Measurements from ENCODE around the gene EEIG1. TPM values are rescaled to one million over a fixed set of nuclear protein-coding genes. Genes with fewer than 3 reads are reported as not detected.
A peak's percentile ranks its signal among the peaks of the same experiment; 100 is the strongest.

The EEIG1 gene
- total RNA-seq, 2 donors from 2014 or later = 72.2 to 95.9 TPM

DNA sequence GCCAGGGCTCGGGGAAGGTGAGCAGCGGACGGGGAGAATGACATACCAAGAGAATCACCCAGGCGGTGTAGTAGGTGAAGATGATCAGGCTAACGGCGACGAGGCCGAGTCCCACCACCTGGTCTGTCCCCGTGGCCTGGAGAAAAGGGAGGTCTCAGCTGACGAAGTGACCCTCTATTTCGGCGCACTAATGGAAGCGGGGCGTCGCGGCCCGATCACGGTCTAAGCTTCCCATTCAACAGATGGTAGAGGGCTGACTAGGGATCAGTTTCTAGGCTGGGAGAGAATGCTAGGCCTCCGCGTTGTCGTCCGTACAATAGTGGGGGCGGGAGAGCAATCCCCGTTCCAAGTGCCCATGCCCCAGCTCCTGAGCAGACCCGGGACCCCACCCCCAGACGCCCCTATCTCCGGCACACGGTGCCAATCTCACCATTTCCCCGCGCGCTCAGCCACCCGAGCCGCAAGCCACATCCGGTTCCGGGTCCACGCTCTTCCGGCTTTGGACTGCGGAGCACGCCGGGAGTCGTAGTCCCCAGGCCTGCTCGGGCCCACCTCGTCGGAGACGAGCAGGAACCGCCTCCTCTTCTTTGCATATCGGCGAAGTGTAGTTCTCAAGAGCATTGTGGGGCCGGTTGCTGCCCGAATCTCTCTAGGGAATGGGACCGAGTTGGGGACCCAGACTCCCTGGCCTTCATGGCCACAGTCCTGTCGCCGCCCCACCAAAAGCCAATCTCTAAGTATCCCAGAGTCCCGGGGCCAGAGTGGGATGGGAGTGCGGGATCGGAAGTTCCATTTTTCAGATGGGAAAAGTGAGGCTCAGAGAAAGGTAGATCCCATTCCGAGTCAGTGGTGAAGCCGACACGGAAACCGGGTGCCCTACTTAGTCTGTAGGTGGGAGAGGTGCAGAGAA, 43.1 kb downstream of the EEIG1 start, which contains the start of gene DPM2:
TSS of gene DPM2 (minus strand) at position 467 of the 910 bp plus-strand sequence. CDS start at position 433, 34 bp downstream.
- H3K9me3 ChIP-seq = no peaks in the 10 kb centered on the region
- TF ChIP-seq, protein P1, sequence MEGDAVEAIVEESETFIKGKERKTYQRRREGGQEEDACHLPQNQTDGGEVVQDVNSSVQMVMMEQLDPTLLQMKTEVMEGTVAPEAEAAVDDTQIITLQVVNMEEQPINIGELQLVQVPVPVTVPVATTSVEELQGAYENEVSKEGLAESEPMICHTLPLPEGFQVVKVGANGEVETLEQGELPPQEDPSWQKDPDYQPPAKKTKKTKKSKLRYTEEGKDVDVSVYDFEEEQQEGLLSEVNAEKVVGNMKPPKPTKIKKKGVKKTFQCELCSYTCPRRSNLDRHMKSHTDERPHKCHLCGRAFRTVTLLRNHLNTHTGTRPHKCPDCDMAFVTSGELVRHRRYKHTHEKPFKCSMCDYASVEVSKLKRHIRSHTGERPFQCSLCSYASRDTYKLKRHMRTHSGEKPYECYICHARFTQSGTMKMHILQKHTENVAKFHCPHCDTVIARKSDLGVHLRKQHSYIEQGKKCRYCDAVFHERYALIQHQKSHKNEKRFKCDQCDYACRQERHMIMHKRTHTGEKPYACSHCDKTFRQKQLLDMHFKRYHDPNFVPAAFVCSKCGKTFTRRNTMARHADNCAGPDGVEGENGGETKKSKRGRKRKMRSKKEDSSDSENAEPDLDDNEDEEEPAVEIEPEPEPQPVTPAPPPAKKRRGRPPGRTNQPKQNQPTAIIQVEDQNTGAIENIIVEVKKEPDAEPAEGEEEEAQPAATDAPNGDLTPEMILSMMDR (IDR thresholded peaks at IDR 0.05) = no peak
- peak within 1 kb of the TSS; percentile 82 to 88 for H3K9ac ChIP-seq (ENCODE audit: low read depth in 2 of 2, low read length in 2 of 2)
- peak within 1 kb of the TSS; percentile 70 for H3K4me3 ChIP-seq
- no peaks in the 10 kb centered on the region for H3K27me3 ChIP-seq
- intact Hi-C loops (cut with DNase I) = no loop called here
- H3K4me1 ChIP-seq = peaks cover 5% of the 10 kb centered on the region
- peaks cover 7% of the 10 kb centered on the region for H3K36me3 ChIP-seq
- peak; percentile 84 for DNase-seq
- peak within 1 kb of the TSS; percentile 50 for H3K27ac ChIP-seq

DNA sequence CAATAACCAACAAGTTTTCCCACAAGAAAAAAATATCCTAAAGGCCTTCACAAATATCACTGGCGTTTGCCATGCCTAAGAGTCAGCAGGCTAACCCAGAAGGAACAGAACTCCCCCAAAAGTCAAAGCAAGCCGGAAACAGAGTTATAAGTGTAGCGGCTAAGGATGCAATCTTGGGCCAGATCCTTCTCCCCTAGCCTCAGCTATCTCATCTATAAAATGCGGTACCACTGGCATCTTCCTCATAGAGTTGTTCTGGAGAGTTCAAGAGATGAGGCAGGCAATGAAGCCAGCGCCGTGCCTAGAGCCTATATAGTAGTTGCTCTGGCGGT, 43.8 kb downstream of the EEIG1 start:
- Histone ChIP-seq H3K36me3 (peaks cover 2% of the 10 kb centered on the region), H3K9me3 (no peaks in the 10 kb centered on the region), H3K27ac (no peak overlapping the region), H3K4me3 (peak overlapping the region; percentile 70), H3K4me1 (peaks cover 5% of the 10 kb centered on the region), H3K9ac (ENCODE audit: low read depth in 2 of 2, low read length in 2 of 2) (peak overlapping the region; percentile 82 to 88), H3K27me3 (no peaks in the 10 kb centered on the region)
- TF ChIP-seq, protein P1 (IDR thresholded peaks at IDR 0.05) = no peak
- DNase-seq = no peak
- intact Hi-C loops (cut with DNase I) = no loop called here

DNA sequence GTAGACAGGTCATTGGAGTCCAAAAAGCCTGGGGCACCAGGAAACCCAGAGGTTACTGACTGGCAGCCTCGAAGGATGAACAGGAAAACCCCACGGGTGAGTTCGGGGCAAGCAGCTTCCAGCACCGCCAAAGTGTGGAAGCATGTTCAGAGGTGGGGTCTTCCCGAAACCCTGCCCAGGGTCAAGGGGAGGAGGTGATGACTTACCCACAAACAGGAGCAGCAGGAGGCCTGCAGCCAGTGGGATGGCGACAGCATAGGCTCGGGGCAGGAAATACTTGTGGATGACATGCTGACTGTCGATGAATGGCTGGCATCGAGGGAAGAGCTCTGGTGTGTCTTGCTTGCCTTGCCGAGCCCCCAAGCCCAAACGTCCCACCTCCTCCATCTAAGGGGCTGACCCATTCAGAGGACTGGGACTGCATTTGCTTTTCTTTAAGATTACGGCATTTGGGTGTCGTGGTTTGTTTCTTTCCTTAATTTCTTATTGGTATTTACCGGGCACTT, 44.4 kb downstream of the EEIG1 start:
- H3K27ac ChIP-seq = no peak overlapping the region
- H3K4me1 ChIP-seq = peaks cover 8% of the 10 kb centered on the region
- TF ChIP-seq, protein P1 (IDR thresholded peaks at IDR 0.05) = no peak
- no peaks in the 10 kb centered on the region for H3K9me3 ChIP-seq
- no peaks in the 10 kb centered on the region for H3K36me3 ChIP-seq
- H3K4me3 ChIP-seq = peak overlapping the region; percentile 70
- H3K9ac ChIP-seq (ENCODE audit: low read depth in 2 of 2, low read length in 2 of 2) = peak overlapping the region; percentile 39 to 88
- H3K27me3 ChIP-seq = no peaks in the 10 kb centered on the region
- DNase-seq = no peak
- intact Hi-C loops (cut with DNase I) = no loop called here

DNA sequence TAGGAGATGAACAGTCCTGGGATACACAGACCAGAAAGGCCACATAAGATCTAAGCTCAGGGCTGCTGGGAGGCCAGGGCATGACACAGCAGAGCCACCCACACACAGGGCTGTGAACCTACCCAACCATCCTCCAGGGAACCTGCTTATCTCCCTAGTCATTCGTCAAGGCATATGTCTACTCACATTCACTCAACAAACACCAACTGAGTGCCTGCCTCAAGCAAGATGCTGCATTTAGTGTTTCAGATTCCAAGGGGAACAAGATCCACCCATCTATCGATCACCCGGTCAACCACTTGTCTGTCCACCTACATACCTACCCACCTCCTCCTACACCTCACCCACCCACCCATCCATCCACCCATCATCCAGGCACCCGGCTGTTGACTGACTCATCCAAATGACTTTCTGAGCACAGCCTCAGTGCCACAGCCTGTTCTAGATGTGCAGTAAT, 45.0 kb downstream of the EEIG1 start:
- H3K4me1 ChIP-seq = peaks cover 14% of the 10 kb centered on the region
- no peaks in the 10 kb centered on the region for H3K36me3 ChIP-seq
- peak overlapping the region in 1 of 2 donors; percentile 39 for H3K9ac ChIP-seq (ENCODE audit: low read depth in 2 of 2, low read length in 2 of 2)

DNA sequence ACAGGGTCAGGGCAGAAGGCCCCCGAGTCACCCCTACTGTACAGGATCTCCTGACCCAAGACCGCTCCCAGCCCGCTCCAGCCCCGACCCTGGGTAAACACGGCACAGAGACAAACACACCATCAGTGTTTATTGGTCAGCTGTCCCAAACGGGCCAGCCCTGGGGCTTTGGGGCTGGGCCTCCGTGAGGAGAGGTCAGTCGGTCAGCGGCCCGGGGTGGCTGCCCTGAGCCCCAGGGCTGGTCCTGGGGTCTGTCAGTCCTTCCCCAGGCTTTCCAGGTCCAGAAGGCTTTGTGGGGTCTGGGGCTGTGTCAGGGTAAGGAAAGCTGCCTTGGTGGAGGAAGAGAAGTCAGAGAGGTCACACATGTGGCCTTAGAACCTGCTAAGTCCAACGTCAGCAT, 45.8 kb downstream of the EEIG1 start:
- H3K4me3 ChIP-seq = no peak overlapping the region
- no peak overlapping the region for H3K9ac ChIP-seq (ENCODE audit: low read depth in 2 of 2, low read length in 2 of 2)
- DNase-seq = no peak
- intact Hi-C loops (cut with DNase I) = no loop called here
- peaks cover 20% of the 10 kb centered on the region for H3K4me1 ChIP-seq
- TF ChIP-seq, protein P1 (IDR thresholded peaks at IDR 0.05) = no peak
- no peaks in the 10 kb centered on the region for H3K27me3 ChIP-seq
- no peaks in the 10 kb centered on the region for H3K9me3 ChIP-seq
- no peak overlapping the region for H3K27ac ChIP-seq
- H3K36me3 ChIP-seq = no peaks in the 10 kb centered on the region

More for the DNA sequence above, 45.0 kb downstream of the EEIG1 start:
- Histone ChIP-seq H3K27ac (no peak overlapping the region), H3K9me3 (no peaks in the 10 kb centered on the region), H3K27me3 (no peaks in the 10 kb centered on the region), H3K4me3 (no peak overlapping the region)
- intact Hi-C loops (cut with DNase I) = no loop called here
- no peak for DNase-seq
- TF ChIP-seq, protein P1 (IDR thresholded peaks at IDR 0.05) = no peak
